ENCODE results near the gene PRR14. TPM values are rescaled to one million over a fixed set of nuclear protein-coding genes. Genes with fewer than 3 reads are reported as not detected.

PRR14 gene
- 45.7 TPM for total RNA-seq

GRCh38 chr16:30650369-30651123 lies at the start of gene PRR14:
Gene PRR14, plus strand, starts transcription at chr16:30650960. Its CDS starts 686 bp downstream, at chr16:30651646.
- ATAC-seq (peak; percentile 95), DNase-seq (ENCODE audit: low spot score) (peak; percentile 100)
- intact Hi-C loops (cut with DNase I) = no loop called here

GRCh38 chr16:30601966-30602365 lies 48.8 kb upstream of the PRR14 start:
- DNase-seq (ENCODE audit: low spot score) (no peak), ATAC-seq (no peak)
- intact Hi-C loops (cut with DNase I) = loop anchor here (5.0 kb wide), 1 partner anchor 615 kb away; the partner anchor contains the start of gene PYDC1

GRCh38 chr16:30602616-30603277 lies 48.0 kb upstream of the PRR14 start:
- intact Hi-C loops (cut with DNase I) = loop anchor here (5.0 kb wide), 1 partner anchor 615 kb away; the partner anchor contains the start of gene PYDC1
- ATAC-seq = peak; percentile 45
- DNase-seq (ENCODE audit: low spot score) = no peak

- DNase-seq (ENCODE audit: low spot score) (no peak), ATAC-seq (no peak)
- intact Hi-C loops (cut with DNase I) = loop anchor here (5.0 kb wide), 1 partner anchor 613 kb away; the partner anchor contains the start of gene PYDC1
Measured at GRCh38 chr16:30603945-30604315, 46.8 kb upstream of the PRR14 start.

GRCh38 chr16:30604316-30604947 lies 46.3 kb upstream of the PRR14 start:
- no peak for ATAC-seq
- no peak for DNase-seq (ENCODE audit: low spot score)
- intact Hi-C loops (cut with DNase I) = loop anchor here (5.0 kb wide), 1 partner anchor 613 kb away; the partner anchor contains the start of gene PYDC1

- intact Hi-C loops (cut with DNase I) = no loop called here
- DNase-seq (ENCODE audit: low spot score) (peak; percentile 66), ATAC-seq (peak; percentile 15)
Measured at GRCh38 chr16:30605158-30605557, 45.6 kb upstream of the PRR14 start.

GRCh38 chr16:30606004-30606403 lies 44.8 kb upstream of the PRR14 start:
- no peak for ATAC-seq

GRCh38 chr16:30609002-30609925 lies 41.5 kb upstream of the PRR14 start:
- intact Hi-C loops (cut with DNase I) = no loop called here
- DNase-seq (ENCODE audit: low spot score) = peak; percentile 73

More at GRCh38 chr16:30606004-30606403, 44.8 kb upstream of the PRR14 start:
- no peak for DNase-seq (ENCODE audit: low spot score)
- intact Hi-C loops (cut with DNase I) = no loop called here

GRCh38 chr16:30609926-30610839 lies 40.6 kb upstream of the PRR14 start, which contains the start of gene ZNF689:
Gene ZNF689, minus strand, starts transcription at chr16:30610389. Its CDS starts 348 bp downstream, at chr16:30610041.
- ATAC-seq (peak; percentile 99), DNase-seq (ENCODE audit: low spot score) (peak; percentile 96)
- intact Hi-C loops (cut with DNase I) = no loop called here

More at GRCh38 chr16:30609002-30609925, 41.5 kb upstream of the PRR14 start:
- peak; percentile 52 for ATAC-seq

GRCh38 chr16:30615358-30616091 lies 35.2 kb upstream of the PRR14 start:
- DNase-seq (ENCODE audit: low spot score) (peak; percentile 72), ATAC-seq (no peak)
- intact Hi-C loops (cut with DNase I) = no loop called here

GRCh38 chr16:30619202-30619601 lies 31.6 kb upstream of the PRR14 start:
- ATAC-seq (no peak), DNase-seq (ENCODE audit: low spot score) (no peak)
- intact Hi-C loops (cut with DNase I) = no loop called here

- intact Hi-C loops (cut with DNase I) = no loop called here
- no peak for ATAC-seq
Measured at GRCh38 chr16:30619638-30620037, 31.1 kb upstream of the PRR14 start.

GRCh38 chr16:30620169-30620568 lies 30.6 kb upstream of the PRR14 start:
- no peak for DNase-seq (ENCODE audit: low spot score)
- intact Hi-C loops (cut with DNase I) = no loop called here
- no peak for ATAC-seq

More at GRCh38 chr16:30619638-30620037, 31.1 kb upstream of the PRR14 start:
- no peak for DNase-seq (ENCODE audit: low spot score)

GRCh38 chr16:30621765-30622164 lies 29.0 kb upstream of the PRR14 start:
- intact Hi-C loops (cut with DNase I) = no loop called here
- ATAC-seq = no peak

GRCh38 chr16:30622455-30623032 lies 28.2 kb upstream of the PRR14 start:
- intact Hi-C loops (cut with DNase I) = no loop called here
- DNase-seq (ENCODE audit: low spot score) (no peak), ATAC-seq (no peak)

More at GRCh38 chr16:30621765-30622164, 29.0 kb upstream of the PRR14 start:
- DNase-seq (ENCODE audit: low spot score) = no peak

GRCh38 chr16:30623536-30624283 lies 27.1 kb upstream of the PRR14 start:
- ATAC-seq (no peak), DNase-seq (ENCODE audit: low spot score) (no peak)
- intact Hi-C loops (cut with DNase I) = no loop called here

All from sciatic nerve (tissue), 2 donors.